GM12892 (cell line): ENCODE data around the gene KIAA0825.

Source experiments
- POLR2A ChIP-seq: IDR thresholded peaks from 2 replicates; pipeline ENCODE4 v1.6.1; 2011; ENCODE audit warnings: low read depth, low read length, control low read depth
- TAF1 ChIP-seq: IDR thresholded peaks from 2 replicates; pipeline ENCODE4 v1.6.1; 2011; ENCODE audit warnings: low read depth, mild to moderate bottlenecking, control low read depth, low read length, borderline replicate concordance

GRCh38 chr5:94209272-94209671 is 409.1 kb downstream of the KIAA0825 start:
- TF ChIP-seq TAF1, result no peak
- no peak for TF ChIP-seq POLR2A
